OCI-LY3 (cell line): ENCODE data around the gene GLT1D1.

ENCODE experiments used
- H2AFZ ChIP-seq: fragments of 200-600, 300-600 bp; shearing (Covaris generic); 2 replicates; pipeline ENCODE4 v1.6.0; 2014; ENCODE audit warnings: antibody characterized with exemption, low read depth, low read length
- H3K27ac ChIP-seq: fragments of 200-600, 300-600 bp; sonication (generic); 2 replicates; pipeline ENCODE4 v1.5.1; 2014; ENCODE audit warnings: mild to moderate bottlenecking, low read length, moderate library complexity, mixed read lengths
- H3K27me3 ChIP-seq: fragments of 200-600, 300-600 bp; sonication (generic); 2 replicates; pipeline ENCODE4 v1.6.1; 2014; ENCODE audit warnings: low read depth, low read length, mixed read lengths
- H3K36me3 ChIP-seq: fragments of 200-600, 300-600 bp; sonication (generic); replicated peaks from 2 replicates; pipeline ENCODE3; 2014; ENCODE audit warnings: low read depth, low read length, mixed read lengths
- H3K4me1 ChIP-seq: fragments of 300-600, 200-600 bp; sonication (generic); 2 replicates; pipeline ENCODE4 v1.6.1; 2014; ENCODE audit warnings: low read length, mixed read lengths
- H3K4me2 ChIP-seq: fragments of 200-600, 300-600 bp; sonication (generic); 2 replicates; pipeline ENCODE4 v1.6.1; 2014; ENCODE audit warnings: low read length, mixed read lengths
- H3K4me3 ChIP-seq: fragments of 300-600, 200-600 bp; sonication (generic); 2 replicates; pipeline ENCODE4 v1.5.1; 2014; ENCODE audit warnings: antibody characterized with exemption, mild to moderate bottlenecking, low read length, moderate library complexity
- H3K79me2 ChIP-seq: fragments of 300-600, 200-600 bp; shearing (Covaris generic); 2 replicates; pipeline ENCODE4 v1.6.1; 2014; ENCODE audit warnings: mild to moderate bottlenecking, low read length, mixed read lengths
- H3K9ac ChIP-seq: fragments of 300-600, 200-600 bp; shearing (Covaris generic); 2 replicates; pipeline ENCODE4 v1.6.0; 2014; ENCODE audit warnings: mild to moderate bottlenecking, low read length, moderate library complexity
- H3K9me3 ChIP-seq: fragments of 200-600, 300-600 bp; shearing (Covaris generic); 2 replicates; pipeline ENCODE4 v1.6.1; 2014; ENCODE audit warnings: low read length, mixed read lengths; ENCODE audit not compliant: insufficient read depth
- H4K20me1 ChIP-seq: fragments of 200-600, 300-600 bp; sonication (generic); 2 replicates; pipeline ENCODE4 v1.6.1; 2016; ENCODE audit warnings: low read length, mixed read lengths; ENCODE audit not compliant: insufficient read depth
- CTCF ChIP-seq: fragments of 200-600, 300-600 bp; sonication (generic); IDR thresholded peaks from 2 replicates; pipeline ENCODE4 v1.5.1; 2014; ENCODE audit warnings: antibody characterized with exemption, low read length, low read depth
- EZH2phosphoT487 ChIP-seq: fragments of 200-600 bp; shearing (Covaris generic); IDR thresholded peaks from 2 replicates; pipeline ENCODE4 v1.6.1; 2018; ENCODE audit warnings: antibody characterized with exemption, mixed run types, low read depth

The GLT1D1 gene

GRCh38 chr12:128818065-128819022 lies 34.9 kb upstream of the GLT1D1 start:
- no peaks in the 10 kb centered on the region for H3K9me3 ChIP-seq
- peak overlapping the region; percentile 96 for H3K27ac ChIP-seq
- H3K4me1 ChIP-seq = peaks cover 74% of the 10 kb centered on the region
- peak overlapping the region; percentile 80 for H3K4me2 ChIP-seq
- peak overlapping the region; percentile 42 for H3K9ac ChIP-seq
- H4K20me1 ChIP-seq = peaks cover 72% of the 10 kb centered on the region
- peak overlapping the region; percentile 64 for H3K4me3 ChIP-seq
- H3K79me2 ChIP-seq = peaks cover 100% of the 10 kb centered on the region
- H3K36me3 ChIP-seq = peaks cover 41% of the 10 kb centered on the region
- no peaks in the 10 kb centered on the region for H3K27me3 ChIP-seq
- TF ChIP-seq EZH2phosphoT487 (no peak), CTCF (no peak)
- H2AFZ ChIP-seq = no peak overlapping the region

- Histone ChIP-seq H3K4me2 (peak overlapping the region; percentile 85), H4K20me1 (peaks cover 60% of the 10 kb centered on the region), H3K9ac (peak overlapping the region; percentile 66), H2AFZ (no peak overlapping the region), H3K4me1 (peaks cover 65% of the 10 kb centered on the region), H3K79me2 (peaks cover 97% of the 10 kb centered on the region), H3K4me3 (peak overlapping the region; percentile 97), H3K27me3 (no peaks in the 10 kb centered on the region), H3K27ac (peak overlapping the region; percentile 96), H3K36me3 (peaks cover 30% of the 10 kb centered on the region), H3K9me3 (no peaks in the 10 kb centered on the region)
- TF ChIP-seq CTCF (no peak), EZH2phosphoT487 (no peak)
Observed at GRCh38 chr12:128819293-128820144, 33.8 kb upstream of the GLT1D1 start.

GRCh38 chr12:128820253-128820652 lies 33.0 kb upstream of the GLT1D1 start:
- H3K4me3 ChIP-seq = peak overlapping the region; percentile 97
- H3K9ac ChIP-seq = peak overlapping the region; percentile 66
- peaks cover 23% of the 10 kb centered on the region for H3K36me3 ChIP-seq
- H3K79me2 ChIP-seq = peaks cover 95% of the 10 kb centered on the region
- H3K4me1 ChIP-seq = peaks cover 70% of the 10 kb centered on the region
- peak overlapping the region; percentile 85 for H3K4me2 ChIP-seq
- no peaks in the 10 kb centered on the region for H3K9me3 ChIP-seq
- no peak for TF ChIP-seq EZH2phosphoT487
- TF ChIP-seq CTCF = no peak
- H2AFZ ChIP-seq = no peak overlapping the region
- H4K20me1 ChIP-seq = peaks cover 52% of the 10 kb centered on the region
- H3K27me3 ChIP-seq = no peaks in the 10 kb centered on the region
- peak overlapping the region; percentile 96 for H3K27ac ChIP-seq
